RKO (cell line): Measurements from ENCODE around the gene ST3GAL4.

Source experiments
- DNase-seq: peaks from one replicate; pipeline ENCODE4 v3.0.0-alpha.2; 2016; ENCODE audit warnings: low spot score

The ST3GAL4 gene

DNA sequence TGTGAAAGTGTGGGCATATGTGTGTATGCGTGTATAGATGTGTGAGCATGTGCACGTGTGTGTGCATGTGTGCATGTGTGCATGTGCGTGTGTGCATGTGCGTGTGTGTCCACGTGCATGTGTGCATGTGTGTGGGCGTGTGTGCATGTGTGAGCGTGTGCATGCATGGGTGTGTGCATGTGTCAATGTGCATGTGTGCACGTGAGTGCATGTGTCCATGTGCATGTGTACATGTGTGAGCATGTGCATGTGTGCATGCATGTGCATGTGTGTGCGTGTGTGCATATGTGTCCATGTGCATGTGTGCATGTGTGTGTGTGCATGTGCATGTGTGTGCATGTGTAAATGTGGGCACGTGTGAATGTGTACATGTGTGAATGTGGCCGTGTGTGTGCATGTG is 95.3 kb downstream of the ST3GAL4 start:
- DNase-seq, result no peak

DNA sequence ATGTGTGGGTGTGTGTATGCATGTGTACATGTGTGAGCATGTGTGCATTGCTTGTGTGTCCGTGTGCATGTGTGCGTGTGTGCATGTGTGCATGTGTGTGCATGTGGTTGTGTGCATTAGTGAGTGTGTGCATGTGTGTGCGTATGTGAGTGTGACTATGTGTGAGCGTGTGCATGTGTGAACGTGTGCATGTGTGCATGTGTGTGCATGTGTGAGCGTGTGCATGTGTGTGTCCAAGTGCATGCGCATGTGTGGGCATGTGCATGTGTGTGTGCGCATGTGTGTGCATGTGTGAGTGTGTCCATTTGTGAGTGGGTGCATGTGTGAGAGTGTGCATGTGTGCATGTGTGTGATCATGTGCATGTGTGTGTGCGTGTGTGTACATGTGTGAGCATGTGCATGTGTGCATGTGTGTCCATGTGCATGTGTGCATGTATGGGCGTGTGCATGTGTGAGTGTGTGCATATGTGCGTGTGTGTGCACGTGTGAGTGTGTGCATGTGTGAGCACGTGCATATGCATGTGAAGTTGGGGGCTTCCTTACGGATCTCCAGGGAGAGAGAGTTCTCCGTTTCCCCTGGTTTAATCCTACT is 95.8 kb downstream of the ST3GAL4 start:
- DNase-seq, result no peak

DNA sequence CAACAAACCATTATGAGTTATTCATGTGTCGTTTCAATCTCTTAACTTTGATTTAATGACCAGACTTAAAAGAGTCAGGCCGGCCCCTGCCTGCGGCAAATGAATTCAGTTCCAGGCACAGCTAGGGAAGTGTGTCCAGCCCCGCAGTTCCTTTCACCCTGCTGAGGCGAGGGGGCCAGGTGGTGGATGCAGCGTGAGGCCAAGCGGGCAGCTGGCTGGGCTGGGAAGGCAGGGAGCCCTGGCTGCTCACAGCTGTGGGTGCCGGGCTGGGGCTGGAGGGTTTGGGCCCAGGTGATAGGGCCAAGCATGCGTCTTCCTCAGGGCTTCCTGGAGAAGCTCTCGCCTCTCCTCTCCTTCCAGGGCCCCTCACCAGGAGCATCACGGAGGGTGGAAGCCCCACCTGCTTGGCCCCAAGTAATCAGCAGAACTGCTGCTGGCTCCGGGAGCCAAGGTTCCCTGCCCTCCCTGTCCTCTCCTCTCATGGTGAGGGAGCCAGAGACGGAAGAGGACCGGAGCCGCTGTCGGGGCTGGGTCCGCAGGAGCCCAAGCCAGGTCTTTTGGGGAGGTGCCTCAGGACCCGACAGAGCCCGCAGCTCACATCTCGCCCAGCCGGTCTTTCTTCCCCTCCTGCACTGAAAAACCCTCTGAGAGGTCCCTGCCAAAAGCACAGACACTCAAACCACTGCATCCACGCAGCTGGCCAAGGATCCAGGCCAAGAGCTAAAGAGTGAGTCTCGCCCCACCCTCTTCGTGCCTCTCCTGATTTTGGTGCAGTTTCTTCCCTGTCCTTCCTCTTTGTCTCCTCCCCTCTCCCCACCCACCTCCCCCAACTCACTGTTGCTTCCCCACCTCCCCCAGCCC is 97.0 kb downstream of the ST3GAL4 start:
- DNase-seq, result no peak

- no peak for DNase-seq
Measured at GRCh38 chr11:126456089-126456488, 100.6 kb downstream of the ST3GAL4 start.

- no peak for DNase-seq
Measured at GRCh38 chr11:126456783-126457542, 101.5 kb downstream of the ST3GAL4 start.

DNA sequence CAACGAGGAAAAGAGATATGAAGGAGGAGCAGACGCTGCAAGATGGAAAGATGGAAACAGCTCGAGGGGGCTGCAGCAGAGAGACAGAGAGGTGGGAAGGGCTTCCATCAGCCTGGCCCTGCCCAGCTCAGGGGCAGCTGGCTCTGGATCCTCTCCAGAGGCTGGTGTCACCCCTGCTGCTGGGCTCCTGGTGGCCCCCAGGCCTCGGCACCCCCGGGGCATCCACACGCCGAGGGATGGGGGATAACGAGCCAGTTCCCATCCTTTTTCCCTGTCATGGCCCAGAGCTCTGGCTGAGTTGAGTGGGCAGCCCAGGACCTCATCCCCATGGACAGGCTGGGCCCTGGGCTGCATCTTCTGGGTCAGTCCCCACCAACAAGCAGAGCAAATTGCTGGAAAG is 102.3 kb downstream of the ST3GAL4 start:
- DNase-seq, result no peak

DNA sequence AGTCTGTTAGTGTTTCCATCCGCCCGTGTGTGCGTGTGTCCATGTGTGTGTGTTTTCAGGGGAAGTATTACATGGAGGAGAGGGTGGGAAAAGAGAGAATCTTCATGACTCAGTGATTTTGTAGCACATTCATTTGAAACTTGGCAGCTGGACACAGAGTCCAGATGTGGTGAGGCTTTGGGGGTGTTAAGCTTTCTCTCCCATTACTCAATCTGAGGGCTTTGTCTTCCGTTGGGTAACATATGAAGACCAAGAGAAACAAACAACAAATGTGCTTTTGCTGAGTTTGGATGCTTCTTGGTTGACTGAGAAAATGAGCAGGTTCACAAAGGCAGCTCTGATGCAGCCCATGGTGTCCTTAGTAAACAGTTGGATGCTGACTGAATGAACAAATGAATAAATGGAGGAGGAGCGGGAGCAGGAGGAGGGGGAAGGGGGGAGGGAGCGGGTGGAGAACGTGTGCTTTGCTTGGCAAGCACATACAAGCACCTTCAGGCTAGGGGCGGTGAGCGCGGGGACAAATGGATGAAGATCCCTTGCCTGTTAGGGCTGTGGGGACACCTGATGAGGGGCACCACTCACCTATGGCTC is 104.3 kb downstream of the ST3GAL4 start:
- DNase-seq, result no peak

- DNase-seq, result no peak
Measured at GRCh38 chr11:126460417-126461095, 105.1 kb downstream of the ST3GAL4 start.

DNA sequence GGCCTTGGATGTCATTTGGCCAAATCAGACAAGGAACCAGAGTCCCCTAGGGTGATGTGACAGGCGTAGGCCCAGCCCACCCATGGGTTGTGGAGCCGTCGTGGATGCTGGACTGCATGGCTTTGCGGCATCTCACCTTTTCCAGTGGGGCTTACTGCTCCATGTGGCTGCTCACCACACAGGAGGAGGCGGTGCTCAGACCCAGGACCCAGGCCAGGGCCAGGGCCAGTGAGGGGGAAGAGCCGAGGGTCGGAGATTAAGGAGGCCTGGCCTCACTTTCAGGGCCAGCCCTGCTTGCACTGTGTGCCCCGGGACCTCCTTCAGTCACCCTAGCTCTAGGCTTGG is 105.6 kb downstream of the ST3GAL4 start:
- no peak for DNase-seq

DNA sequence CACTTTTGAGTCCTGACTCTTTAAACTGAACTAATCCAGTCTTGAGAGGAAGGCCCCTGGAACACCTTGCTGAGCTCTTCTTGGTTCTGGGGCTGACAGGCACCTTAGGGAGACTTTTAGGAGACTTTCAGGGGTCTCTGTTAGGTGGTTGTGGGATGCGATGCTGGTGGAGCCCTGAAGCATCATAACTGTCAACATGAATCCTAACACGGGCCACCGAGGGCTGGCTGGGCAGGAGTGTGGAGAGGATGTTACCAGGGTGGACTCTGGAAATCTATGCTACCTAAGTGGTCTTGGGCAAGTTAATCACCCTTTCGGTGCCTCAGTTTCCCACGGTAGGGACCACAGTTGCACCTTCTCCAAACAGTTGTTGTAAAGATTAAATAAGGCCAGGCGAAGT is 106.5 kb downstream of the ST3GAL4 start:
- DNase-seq, result no peak

DNA sequence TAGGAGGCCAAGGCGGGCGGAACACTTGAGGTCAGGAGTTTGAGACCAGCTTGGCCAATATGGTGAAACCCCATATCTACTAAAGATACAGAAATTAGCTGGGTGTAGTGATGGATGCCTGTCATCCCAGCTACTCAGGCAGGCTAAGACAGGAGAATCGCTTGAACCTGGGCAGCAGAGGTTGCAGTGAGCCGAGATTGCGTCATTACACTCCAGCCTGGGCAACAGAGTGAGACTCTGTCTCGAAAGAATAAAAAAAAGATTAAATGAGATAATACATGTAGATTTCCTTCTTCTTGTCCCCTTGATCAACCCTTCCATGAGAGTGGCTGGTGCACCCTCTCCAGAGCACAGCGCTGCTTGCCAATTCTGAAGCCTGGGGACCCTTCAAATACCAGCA is 106.9 kb downstream of the ST3GAL4 start:
- no peak for DNase-seq
